Measurements from ENCODE around the gene BGN. TPM values are rescaled to one million over a fixed set of nuclear protein-coding genes. Genes with fewer than 3 reads are reported as not detected.

BGN gene
- total and polyA plus RNA-seq, 10 of the 15 experiments (the other 5 are each of a cell fraction or from before 2014, with no cell fraction given) = 0.06 to 0.18 (median 0.12) TPM; not detected in 7

- no peak for FAIRE-seq
- no peaks in the 10 kb centered on the region for H3K9me3 ChIP-seq (replicated peaks; ENCODE audit: control insufficient read depth, insufficient read depth, low read length)
- H2AFZ ChIP-seq (ENCODE audit: control insufficient read depth, low read depth, low read length) = no peak overlapping the region
- no peak for ATAC-seq
- no peaks in the 10 kb centered on the region for H3K4me1 ChIP-seq (ENCODE audit: control insufficient read depth, insufficient read depth, low read length)
- no peak overlapping the region for H3K4me3 ChIP-seq
- SMC1A ChIA-PET (ENCODE audit: uncharacterized antibody, unreplicated experiment) = no interaction called here
- RAD21 ChIA-PET (ENCODE audit: unreplicated experiment) = no interaction called here
- in situ Hi-C loops (cut with MboI) = loop anchor here (5.0 kb wide), 1 partner anchor 107 kb away; no protein-coding TSS in a partner anchor
- H4K20me1 ChIP-seq (ENCODE audit: control insufficient read depth, insufficient read depth) = no peaks in the 10 kb centered on the region
- no peak overlapping the region for H3K4me2 ChIP-seq (ENCODE audit: control insufficient read depth, insufficient read depth)
- H3K27me3 ChIP-seq (replicated peaks in 1 of 2; ENCODE audit: control insufficient read depth in 2 of 2, insufficient read depth in 2 of 2, low read length in 1 of 2) = no peaks in the 10 kb centered on the region
- CTCF ChIA-PET = interaction anchor here (0.6 to 3.0 kb wide), 3 partner anchors 10 to 113 kb away, joined by 3 to 11 read pairs (median 3); no protein-coding TSS in a partner anchor
- no peak overlapping the region for H3K27ac ChIP-seq (ENCODE audit: control insufficient read depth, insufficient read depth)
- H3K79me2 ChIP-seq (ENCODE audit: control insufficient read depth, insufficient read depth, low read length) = no peaks in the 10 kb centered on the region
- POLR2A ChIA-PET = no interaction called here
- H3K36me3 ChIP-seq (ENCODE audit: control insufficient read depth in 2 of 2, insufficient read depth in 2 of 2, low read length in 1 of 2) = no peaks in the 10 kb centered on the region
- TF ChIP-seq IRF5 (IDR thresholded peaks at IDR 0.05; ENCODE audit: borderline replicate concordance) (no peak), NFYA (IDR thresholded peaks at IDR 0.05; ENCODE audit: borderline replicate concordance, low read depth, low read length) (no peak), RBBP5 (conservative IDR thresholded peaks at IDR 0.05) (no peak), LARP7 (IDR thresholded peaks at IDR 0.05) (no peak), PML (IDR thresholded peaks at IDR 0.05; ENCODE audit: low read length) (no peak), CREB1 (IDR thresholded peaks at IDR 0.05; ENCODE audit: low read depth) (no peak), E2F8 (IDR thresholded peaks at IDR 0.05; ENCODE audit: low read depth, partially characterized antibody) (no peak), CBX5 (IDR thresholded peaks at IDR 0.05; ENCODE audit: low read depth) (no peak), SREBF2 (IDR thresholded peaks at IDR 0.05; ENCODE audit: low read length) (no peak), SKIL (IDR thresholded peaks at IDR 0.05; ENCODE audit: low read depth, poor library complexity, severe bottlenecking) (no peak), HCFC1 (IDR thresholded peaks at IDR 0.05; ENCODE audit: low read length) (no peak), RELA (IDR thresholded peaks at IDR 0.05; ENCODE audit: borderline replicate concordance, partially characterized antibody) (no peak), YY1 (IDR thresholded peaks at IDR 0.05; ENCODE audit: low read depth, low read length) (no peak), MTA3 (IDR thresholded peaks at IDR 0.05; ENCODE audit: borderline replicate concordance, low read length) (no peak), E4F1 (IDR thresholded peaks at IDR 0.05; ENCODE audit: borderline replicate concordance, partially characterized antibody) (no peak)
- 61% methylated on average over 15 of the region's 16 CpGs for WGBS (ENCODE audit: insufficient coverage, insufficient replicate concordance, low lambda C conversion rate, missing lambda C conversion rate)
- H3K9ac ChIP-seq (ENCODE audit: control insufficient read depth, insufficient read depth, low read length) = no peak overlapping the region
- no TSS peak for BruUV-seq (replicated peaks)
- intact Hi-C loops (cut with micrococcal nuclease; ENCODE audit: unreplicated experiment) = no loop called here
- no peak for DNase-seq (ENCODE audit: low read depth, low spot score)
Observed at GRCh38 chrX:153549807-153550206, 55.0 kb downstream of the BGN start.

All from GM12878 (cell line).